Loucy (cell line): ENCODE data around the gene MSANTD1.

Experiments
- H2AFZ ChIP-seq: fragments of 200-600 bp; sonication (generic); 2 replicates; pipeline ENCODE4 v1.6.0; 2016; ENCODE audit warnings: antibody characterized with exemption, mild to moderate bottlenecking, low read length, moderate library complexity
- H3F3A ChIP-seq: fragments of 200-600 bp; 2 replicates; pipeline ENCODE4 v1.6.0; 2016; ENCODE audit warnings: antibody characterized with exemption, low read depth, mild to moderate bottlenecking
- H3K27me3 ChIP-seq: fragments of 200-600 bp; sonication (generic); 2 replicates; pipeline ENCODE4 v1.6.1; 2014; ENCODE audit warnings: low read length, mild to moderate bottlenecking; ENCODE audit not compliant: insufficient read depth, poor library complexity, severe bottlenecking
- H3K36me3 ChIP-seq: fragments of 200-600 bp; sonication (generic); 2 replicates; pipeline ENCODE4 v1.6.1; 2016; ENCODE audit warnings: low read length; ENCODE audit not compliant: insufficient read depth
- H3K4me1 ChIP-seq: fragments of 200-600 bp; sonication (generic); 2 replicates; pipeline ENCODE4 v1.5.1; 2014; ENCODE audit warnings: low read length, mild to moderate bottlenecking; ENCODE audit not compliant: insufficient read depth, poor library complexity, severe bottlenecking
- H3K4me2 ChIP-seq: fragments of 200-600 bp; sonication (generic); 2 replicates; pipeline ENCODE4 v1.6.0; 2014; ENCODE audit warnings: antibody characterized with exemption, low read length, low read depth, mild to moderate bottlenecking; ENCODE audit not compliant: poor library complexity, severe bottlenecking
- H3K4me3 ChIP-seq: fragments of 200-600 bp; sonication (generic); 2 replicates; pipeline ENCODE4 v1.5.1; 2014; ENCODE audit warnings: low read length, mild to moderate bottlenecking, mixed read lengths; ENCODE audit not compliant: poor library complexity, severe bottlenecking
- H3K79me2 ChIP-seq: fragments of 200-600 bp; sonication (generic); 2 replicates; pipeline ENCODE4 v1.6.1; 2014; ENCODE audit warnings: low read length; ENCODE audit not compliant: insufficient read depth
- H3K9ac ChIP-seq: fragments of 200-600 bp; sonication (generic); 2 replicates; pipeline ENCODE4 v1.6.0; 2014; ENCODE audit warnings: mild to moderate bottlenecking, low read depth, low read length, moderate library complexity; ENCODE audit not compliant: poor library complexity, severe bottlenecking
- H3K9me2 ChIP-seq: fragments of 200-600 bp; sonication (generic); replicated peaks from 2 replicates; pipeline ENCODE4 v1.6.1; 2016; ENCODE audit warnings: low read depth, low read length, mixed read lengths
- H3K9me3 ChIP-seq: fragments of 200-600 bp; sonication (generic); 2 replicates; pipeline ENCODE4 v1.6.1; 2014; ENCODE audit warnings: mild to moderate bottlenecking, antibody characterized with exemption, low read length, low read depth; ENCODE audit not compliant: insufficient read depth
- H4K20me1 ChIP-seq: fragments of 200-600 bp; sonication (generic); 2 replicates; pipeline ENCODE4 v1.6.0; 2014; ENCODE audit warnings: antibody characterized with exemption, low read length, mild to moderate bottlenecking; ENCODE audit not compliant: insufficient read depth, poor library complexity, severe bottlenecking
- CTCF ChIP-seq: fragments of 200-600 bp; sonication (generic); conservative IDR thresholded peaks from 2 replicates; pipeline ENCODE4 v1.5.1; 2014; ENCODE audit warnings: mild to moderate bottlenecking, antibody characterized with exemption, low read length
- EZH2phosphoT487 ChIP-seq: fragments of 200-600 bp; IDR thresholded peaks from 2 replicates; pipeline ENCODE4 v1.6.1; 2018; ENCODE audit warnings: antibody characterized with exemption, mild to moderate bottlenecking, moderate library complexity, borderline replicate concordance

Gene MSANTD1

GRCh38 chr4:3246458-3247398 is 2.2 kb upstream of the MSANTD1 start:
- Histone ChIP-seq H2AFZ (no peak overlapping the region), H3K36me3 (no peaks in the 10 kb centered on the region), H3K27me3 (no peaks in the 10 kb centered on the region), H3F3A (no peaks in the 10 kb centered on the region), H3K79me2 (no peaks in the 10 kb centered on the region), H3K9ac (no peak overlapping the region), H4K20me1 (no peaks in the 10 kb centered on the region), H3K9me2 (no peaks in the 10 kb centered on the region), H3K4me1 (peaks cover 11% of the 10 kb centered on the region), H3K4me2 (no peak overlapping the region), H3K4me3 (no peak overlapping the region), H3K9me3 (no peaks in the 10 kb centered on the region)
- TF ChIP-seq EZH2phosphoT487 (no peak), CTCF (peak; percentile 46)

GRCh38 chr4:3247399-3248177 is 1.4 kb upstream of the MSANTD1 start:
- Histone ChIP-seq H3K9me3 (no peaks in the 10 kb centered on the region), H4K20me1 (no peaks in the 10 kb centered on the region), H3K36me3 (no peaks in the 10 kb centered on the region), H3K4me3 (no peak overlapping the region), H3K27me3 (no peaks in the 10 kb centered on the region), H3K9ac (no peak overlapping the region), H3F3A (no peaks in the 10 kb centered on the region), H2AFZ (no peak overlapping the region), H3K9me2 (no peaks in the 10 kb centered on the region), H3K4me2 (no peak overlapping the region), H3K4me1 (peaks cover 13% of the 10 kb centered on the region), H3K79me2 (no peaks in the 10 kb centered on the region)
- TF ChIP-seq EZH2phosphoT487 (no peak), CTCF (no peak)

- H2AFZ ChIP-seq, result no peak overlapping the region
- no peak overlapping the region for H3K4me2 ChIP-seq
- no peaks in the 10 kb centered on the region for H3K27me3 ChIP-seq
- no peak for TF ChIP-seq CTCF
- no peak for TF ChIP-seq EZH2phosphoT487
- no peaks in the 10 kb centered on the region for H3F3A ChIP-seq
- peaks cover 13% of the 10 kb centered on the region for H3K4me1 ChIP-seq
- no peaks in the 10 kb centered on the region for H3K79me2 ChIP-seq
- no peaks in the 10 kb centered on the region for H4K20me1 ChIP-seq
- no peaks in the 10 kb centered on the region for H3K9me3 ChIP-seq
- H3K36me3 ChIP-seq, result no peaks in the 10 kb centered on the region
- no peak overlapping the region for H3K4me3 ChIP-seq
- H3K9me2 ChIP-seq, result no peaks in the 10 kb centered on the region
- no peak overlapping the region for H3K9ac ChIP-seq
These were observed 830 bp upstream of the MSANTD1 start for GRCh38 chr4:3248178-3248480.
